HEK293 (cell line): ENCODE results near the gene ZDHHC14.

ENCODE experiments used
- KLF16 ChIP-seq: fragments of 450-650 bp; formaldehyde crosslinking; IDR thresholded peaks from 2 replicates; pipeline ENCODE4 v1.5.1; 2017; ENCODE audit warnings: missing biosample characterization, missing genetic modification characterization
- ZBTB20 ChIP-seq: fragments of 450-650 bp; formaldehyde crosslinking; IDR thresholded peaks from 2 replicates; pipeline ENCODE4 v1.5.1; 2016; ENCODE audit warnings: missing biosample characterization, missing genetic modification characterization
- ZBTB7A ChIP-seq: fragments of 450-650 bp; formaldehyde crosslinking; IDR thresholded peaks from 2 replicates; pipeline ENCODE4 v1.5.1; 2016; ENCODE audit warnings: low read depth, missing biosample characterization, missing genetic modification characterization
- ZNF133 ChIP-seq: fragments of 450-650 bp; formaldehyde crosslinking; IDR thresholded peaks from 2 replicates; pipeline ENCODE4 v1.5.1; 2016; ENCODE audit warnings: missing biosample characterization, missing genetic modification characterization
- ZNF202 ChIP-seq: fragments of 450-650 bp; formaldehyde crosslinking; IDR thresholded peaks from 2 replicates; pipeline ENCODE4 v1.5.1; 2016; ENCODE audit warnings: missing biosample characterization, missing genetic modification characterization, borderline replicate concordance
- ZNF274 ChIP-seq, 2 experiments: fragments of 200-500 bp in 1 of 2; fragments of 450-650 bp in 1 of 2; sonication (Bioruptor generic) in 1 of 2; formaldehyde crosslinking in 1 of 2; IDR thresholded peaks; 2 replicates each; pipeline versions ENCODE4 v1.5.1 to v1.6.1; 2014 to 2016; ENCODE audit warnings: borderline replicate concordance in 1 of 2, inconsistent platforms in 1 of 2, low read length in 1 of 2, missing biosample characterization in 1 of 2, missing genetic modification characterization in 1 of 2
- ZNF530 ChIP-seq: fragments of 450-650 bp; formaldehyde crosslinking; IDR thresholded peaks from 2 replicates; pipeline ENCODE4 v1.5.1; 2016; ENCODE audit warnings: low read depth, missing biosample characterization, missing genetic modification characterization
- ZNF664 ChIP-seq: fragments of 450-650 bp; formaldehyde crosslinking; IDR thresholded peaks from 2 replicates; pipeline ENCODE4 v1.5.1; 2016; ENCODE audit warnings: missing biosample characterization, missing genetic modification characterization
- TF ChIP-seq, protein P1 (sequence below): fragments of 450-650 bp; formaldehyde crosslinking; IDR thresholded peaks from 2 replicates; pipeline ENCODE4 v1.5.1; 2016; ENCODE audit warnings: missing biosample characterization, missing genetic modification characterization
- TF ChIP-seq, protein P2 (sequence below): fragments of 450-650 bp; formaldehyde crosslinking; IDR thresholded peaks from 2 replicates; pipeline ENCODE4 v1.5.1; 2016; ENCODE audit warnings: missing biosample characterization, missing genetic modification characterization
- TF ChIP-seq, protein P3 (sequence below): fragments of 450-650 bp; formaldehyde crosslinking; IDR thresholded peaks from 2 replicates; pipeline ENCODE4 v1.5.1; 2017; ENCODE audit warnings: missing biosample characterization, missing genetic modification characterization
- TF ChIP-seq, protein P4 (sequence below): fragments of 450-650 bp; formaldehyde crosslinking; IDR thresholded peaks from 2 replicates; pipeline ENCODE4 v1.5.1; 2016; ENCODE audit warnings: missing biosample characterization, missing genetic modification characterization

DNA sequence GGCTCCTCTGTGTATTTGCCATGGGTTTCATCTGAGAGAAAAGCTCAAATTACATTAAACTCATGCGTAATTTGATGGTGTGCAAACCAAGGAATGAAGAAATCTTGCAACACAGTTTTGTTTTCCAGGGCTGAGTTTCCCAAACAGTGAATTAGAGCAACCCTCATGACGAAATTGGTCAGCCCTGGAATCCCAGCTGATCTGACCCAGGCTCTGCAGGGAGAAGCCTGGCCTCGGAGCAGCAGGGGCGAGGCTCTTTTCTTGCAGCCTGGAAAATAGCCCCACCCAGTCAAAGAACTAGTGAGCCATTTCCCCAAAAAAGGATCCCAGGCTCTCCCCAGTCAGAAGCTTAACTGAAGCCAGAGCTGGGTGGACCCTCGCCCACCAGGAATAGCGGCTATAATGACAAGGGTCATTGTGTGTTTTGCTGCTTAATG is 334.8 kb downstream of the ZDHHC14 start:
- no peak for TF ChIP-seq ZNF664 (tag by site-specific recombination)
- TF ChIP-seq ZBTB20 (tag by site-specific recombination), result no peak
- TF ChIP-seq, protein P1, sequence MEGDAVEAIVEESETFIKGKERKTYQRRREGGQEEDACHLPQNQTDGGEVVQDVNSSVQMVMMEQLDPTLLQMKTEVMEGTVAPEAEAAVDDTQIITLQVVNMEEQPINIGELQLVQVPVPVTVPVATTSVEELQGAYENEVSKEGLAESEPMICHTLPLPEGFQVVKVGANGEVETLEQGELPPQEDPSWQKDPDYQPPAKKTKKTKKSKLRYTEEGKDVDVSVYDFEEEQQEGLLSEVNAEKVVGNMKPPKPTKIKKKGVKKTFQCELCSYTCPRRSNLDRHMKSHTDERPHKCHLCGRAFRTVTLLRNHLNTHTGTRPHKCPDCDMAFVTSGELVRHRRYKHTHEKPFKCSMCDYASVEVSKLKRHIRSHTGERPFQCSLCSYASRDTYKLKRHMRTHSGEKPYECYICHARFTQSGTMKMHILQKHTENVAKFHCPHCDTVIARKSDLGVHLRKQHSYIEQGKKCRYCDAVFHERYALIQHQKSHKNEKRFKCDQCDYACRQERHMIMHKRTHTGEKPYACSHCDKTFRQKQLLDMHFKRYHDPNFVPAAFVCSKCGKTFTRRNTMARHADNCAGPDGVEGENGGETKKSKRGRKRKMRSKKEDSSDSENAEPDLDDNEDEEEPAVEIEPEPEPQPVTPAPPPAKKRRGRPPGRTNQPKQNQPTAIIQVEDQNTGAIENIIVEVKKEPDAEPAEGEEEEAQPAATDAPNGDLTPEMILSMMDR (tag by site-specific recombination), result no peak
- TF ChIP-seq ZNF274 (IDR thresholded peaks at IDR 0.05; ENCODE audit: low read length), result no peak
- no peak for TF ChIP-seq ZNF274 (tag by site-specific recombination; IDR thresholded peaks at IDR 0.05; ENCODE audit: borderline replicate concordance)
- no peak for TF ChIP-seq ZNF202 (tag by site-specific recombination)
- no peak for TF ChIP-seq ZBTB7A (tag by site-specific recombination)
- TF ChIP-seq ZNF530, result no peak
- no peak for TF ChIP-seq ZNF133 (tag by site-specific recombination)
- TF ChIP-seq, protein P2, sequence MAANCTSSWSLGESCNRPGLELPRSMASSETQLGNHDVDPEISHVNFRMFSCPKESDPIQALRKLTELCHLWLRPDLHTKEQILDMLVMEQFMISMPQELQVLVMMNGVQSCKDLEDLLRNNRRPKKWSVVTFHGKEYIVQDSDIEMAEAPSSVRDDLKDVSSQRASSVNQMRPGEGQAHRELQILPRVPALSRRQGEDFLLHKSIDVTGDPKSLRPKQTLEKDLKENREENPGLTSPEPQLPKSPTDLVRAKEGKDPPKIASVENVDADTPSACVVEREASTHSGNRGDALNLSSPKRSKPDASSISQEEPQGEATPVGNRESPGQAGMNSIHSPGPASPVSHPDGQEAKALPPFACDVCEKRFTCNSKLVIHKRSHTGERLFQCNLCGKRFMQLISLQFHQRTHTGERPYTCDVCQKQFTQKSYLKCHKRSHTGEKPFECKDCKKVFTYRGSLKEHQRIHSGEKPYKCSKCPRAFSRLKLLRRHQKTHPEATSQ, result no peak
- TF ChIP-seq, protein P3, sequence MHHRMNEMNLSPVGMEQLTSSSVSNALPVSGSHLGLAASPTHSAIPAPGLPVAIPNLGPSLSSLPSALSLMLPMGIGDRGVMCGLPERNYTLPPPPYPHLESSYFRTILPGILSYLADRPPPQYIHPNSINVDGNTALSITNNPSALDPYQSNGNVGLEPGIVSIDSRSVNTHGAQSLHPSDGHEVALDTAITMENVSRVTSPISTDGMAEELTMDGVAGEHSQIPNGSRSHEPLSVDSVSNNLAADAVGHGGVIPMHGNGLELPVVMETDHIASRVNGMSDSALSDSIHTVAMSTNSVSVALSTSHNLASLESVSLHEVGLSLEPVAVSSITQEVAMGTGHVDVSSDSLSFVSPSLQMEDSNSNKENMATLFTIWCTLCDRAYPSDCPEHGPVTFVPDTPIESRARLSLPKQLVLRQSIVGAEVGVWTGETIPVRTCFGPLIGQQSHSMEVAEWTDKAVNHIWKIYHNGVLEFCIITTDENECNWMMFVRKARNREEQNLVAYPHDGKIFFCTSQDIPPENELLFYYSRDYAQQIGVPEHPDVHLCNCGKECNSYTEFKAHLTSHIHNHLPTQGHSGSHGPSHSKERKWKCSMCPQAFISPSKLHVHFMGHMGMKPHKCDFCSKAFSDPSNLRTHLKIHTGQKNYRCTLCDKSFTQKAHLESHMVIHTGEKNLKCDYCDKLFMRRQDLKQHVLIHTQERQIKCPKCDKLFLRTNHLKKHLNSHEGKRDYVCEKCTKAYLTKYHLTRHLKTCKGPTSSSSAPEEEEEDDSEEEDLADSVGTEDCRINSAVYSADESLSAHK (tag by site-specific recombination), result no peak
- no peak for TF ChIP-seq KLF16 (tag by site-specific recombination)
- TF ChIP-seq, protein P4, sequence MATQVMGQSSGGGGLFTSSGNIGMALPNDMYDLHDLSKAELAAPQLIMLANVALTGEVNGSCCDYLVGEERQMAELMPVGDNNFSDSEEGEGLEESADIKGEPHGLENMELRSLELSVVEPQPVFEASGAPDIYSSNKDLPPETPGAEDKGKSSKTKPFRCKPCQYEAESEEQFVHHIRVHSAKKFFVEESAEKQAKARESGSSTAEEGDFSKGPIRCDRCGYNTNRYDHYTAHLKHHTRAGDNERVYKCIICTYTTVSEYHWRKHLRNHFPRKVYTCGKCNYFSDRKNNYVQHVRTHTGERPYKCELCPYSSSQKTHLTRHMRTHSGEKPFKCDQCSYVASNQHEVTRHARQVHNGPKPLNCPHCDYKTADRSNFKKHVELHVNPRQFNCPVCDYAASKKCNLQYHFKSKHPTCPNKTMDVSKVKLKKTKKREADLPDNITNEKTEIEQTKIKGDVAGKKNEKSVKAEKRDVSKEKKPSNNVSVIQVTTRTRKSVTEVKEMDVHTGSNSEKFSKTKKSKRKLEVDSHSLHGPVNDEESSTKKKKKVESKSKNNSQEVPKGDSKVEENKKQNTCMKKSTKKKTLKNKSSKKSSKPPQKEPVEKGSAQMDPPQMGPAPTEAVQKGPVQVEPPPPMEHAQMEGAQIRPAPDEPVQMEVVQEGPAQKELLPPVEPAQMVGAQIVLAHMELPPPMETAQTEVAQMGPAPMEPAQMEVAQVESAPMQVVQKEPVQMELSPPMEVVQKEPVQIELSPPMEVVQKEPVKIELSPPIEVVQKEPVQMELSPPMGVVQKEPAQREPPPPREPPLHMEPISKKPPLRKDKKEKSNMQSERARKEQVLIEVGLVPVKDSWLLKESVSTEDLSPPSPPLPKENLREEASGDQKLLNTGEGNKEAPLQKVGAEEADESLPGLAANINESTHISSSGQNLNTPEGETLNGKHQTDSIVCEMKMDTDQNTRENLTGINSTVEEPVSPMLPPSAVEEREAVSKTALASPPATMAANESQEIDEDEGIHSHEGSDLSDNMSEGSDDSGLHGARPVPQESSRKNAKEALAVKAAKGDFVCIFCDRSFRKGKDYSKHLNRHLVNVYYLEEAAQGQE (tag by site-specific recombination), result no peak
